Endothelial cell of umbilical vein (primary cell): ENCODE results near the gene GCNT2.

Source experiments
- CTCF ChIP-seq, 2 donors: IDR thresholded peaks; 1 replicate in 1 of 2; 2 replicates in 1 of 2; pipeline ENCODE4 v1.5.1; 2011; ENCODE audit warnings: low read length in 2 of 2, mild to moderate bottlenecking in 2 of 2, moderate library complexity in 2 of 2, control low read depth in 1 of 2, inconsistent platforms in 1 of 2, low read depth in 1 of 2; ENCODE audit not compliant: insufficient read depth in 1 of 2; ENCODE audit errors: extremely low read depth in 1 of 2
- EZH2 ChIP-seq: IDR thresholded peaks from 2 replicates; pipeline ENCODE4 v1.6.1; 2012; ENCODE audit warnings: borderline replicate concordance, low read depth, mild to moderate bottlenecking, moderate library complexity, low read length, inconsistent platforms; ENCODE audit not compliant: severe bottlenecking
- GATA2 ChIP-seq: IDR thresholded peaks from 2 replicates; pipeline ENCODE4 v1.7.0; 2011; ENCODE audit warnings: low read depth, mild to moderate bottlenecking, moderate library complexity, mixed read lengths, low read length; ENCODE audit not compliant: insufficient read length, insufficient read depth
- MYC ChIP-seq: IDR thresholded peaks from one replicate; pipeline ENCODE4 v1.6.1; 2011; ENCODE audit warnings: mild to moderate bottlenecking, low read depth, low read length
- POLR2A ChIP-seq: IDR thresholded peaks from 2 replicates; pipeline ENCODE4 v1.6.1; 2012; ENCODE audit warnings: low read depth, mild to moderate bottlenecking, control low read depth, low read length
- POLR2AphosphoS5 ChIP-seq: IDR thresholded peaks from 2 replicates; pipeline ENCODE4 v1.6.1; 2012; ENCODE audit warnings: low read depth, mild to moderate bottlenecking, control low read depth, low read length, moderate library complexity; ENCODE audit not compliant: insufficient read depth

- no peak for TF ChIP-seq CTCF (IDR thresholded peaks at IDR 0.05; ENCODE audit: extremely low read depth in 1 of 2, insufficient read depth in 1 of 2, low read depth in 1 of 2, low read length in 2 of 2)
- TF ChIP-seq POLR2A = no peak
- no peak for TF ChIP-seq MYC
- TF ChIP-seq POLR2AphosphoS5 = peak; percentile 29
- no peak for TF ChIP-seq GATA2
- TF ChIP-seq EZH2 = no peak
Observed at GRCh38 chr6:10526156-10526555, 5.0 kb downstream of the GCNT2 start.
